HFF-Myc (cell line): Measurements from ENCODE around the gene PLEKHG5.

Experiments used
- DNase-seq: peaks from one replicate; pipeline ENCODE4 v3.0.0-alpha.2; 2011; ENCODE audit warnings: low read depth; ENCODE audit errors: extremely low read depth
- H3K4me3 ChIP-seq: replicated peaks from 2 replicates; pipeline ENCODE4 v1.5.1; 2011; ENCODE audit warnings: low read depth, mild to moderate bottlenecking, control low read depth, low read length
- CTCF ChIP-seq: IDR thresholded peaks from 2 replicates; pipeline ENCODE4 v1.5.1; 2012; ENCODE audit warnings: mild to moderate bottlenecking, low read depth, low read length, control low read depth; ENCODE audit errors: missing control alignments

PLEKHG5 gene

GRCh38 chr1:6507461-6507911 lies 16.0 kb upstream of the PLEKHG5 start:
- H3K4me3 ChIP-seq: no peak overlapping the region
- no peak for TF ChIP-seq CTCF
- DNase-seq: no peak

DNA sequence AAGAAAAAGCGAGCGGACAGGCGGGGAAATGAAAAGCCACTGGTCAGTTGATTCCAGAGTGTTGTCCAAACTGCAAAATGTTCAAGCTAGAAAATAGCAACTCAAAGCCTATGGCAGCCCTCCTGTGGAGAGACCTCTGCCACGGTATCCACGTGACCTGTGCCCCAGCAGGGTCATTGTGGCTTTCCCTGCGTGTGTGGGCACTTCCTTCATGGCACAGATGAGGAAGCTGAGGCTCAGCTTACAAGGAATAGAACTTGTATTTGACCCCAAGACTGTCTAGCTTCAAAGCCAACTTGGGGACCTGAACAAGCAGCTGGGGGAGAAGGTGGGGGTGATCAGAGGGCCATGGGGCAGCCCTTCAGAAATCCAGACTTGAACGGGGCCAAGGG lies 15.6 kb upstream of the PLEKHG5 start:
- no peak overlapping the region for H3K4me3 ChIP-seq
- no peak for TF ChIP-seq CTCF
- no peak for DNase-seq

GRCh38 chr1:6506210-6507036 lies 15.0 kb upstream of the PLEKHG5 start:
- no peak for TF ChIP-seq CTCF
- no peak for DNase-seq
- H3K4me3 ChIP-seq: no peak overlapping the region

GRCh38 chr1:6505367-6506209 lies 14.1 kb upstream of the PLEKHG5 start:
- no peak for TF ChIP-seq CTCF
- no peak overlapping the region for H3K4me3 ChIP-seq
- no peak for DNase-seq

DNA sequence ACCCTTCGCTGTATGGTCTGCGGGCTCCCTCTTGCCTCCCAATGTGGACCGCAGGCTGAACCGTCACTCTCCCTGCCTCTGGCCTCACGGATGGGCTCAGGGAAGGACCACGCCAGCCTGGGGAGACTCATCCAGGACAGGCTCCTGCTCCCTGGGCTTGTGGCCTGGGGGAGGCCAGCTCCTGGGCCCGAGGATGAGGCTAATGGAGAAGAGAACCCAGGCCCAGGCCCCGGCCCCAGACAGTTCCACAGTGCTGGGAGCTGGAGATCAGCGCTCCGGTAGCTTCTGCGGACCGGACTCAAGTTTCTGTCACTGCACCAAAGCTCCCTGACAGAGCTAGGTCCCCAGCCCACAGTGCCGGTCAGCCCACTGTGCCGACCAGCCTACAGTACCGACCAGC lies 13.4 kb upstream of the PLEKHG5 start:
- TF ChIP-seq CTCF: no peak
- H3K4me3 ChIP-seq: no peak overlapping the region
- no peak for DNase-seq

DNA sequence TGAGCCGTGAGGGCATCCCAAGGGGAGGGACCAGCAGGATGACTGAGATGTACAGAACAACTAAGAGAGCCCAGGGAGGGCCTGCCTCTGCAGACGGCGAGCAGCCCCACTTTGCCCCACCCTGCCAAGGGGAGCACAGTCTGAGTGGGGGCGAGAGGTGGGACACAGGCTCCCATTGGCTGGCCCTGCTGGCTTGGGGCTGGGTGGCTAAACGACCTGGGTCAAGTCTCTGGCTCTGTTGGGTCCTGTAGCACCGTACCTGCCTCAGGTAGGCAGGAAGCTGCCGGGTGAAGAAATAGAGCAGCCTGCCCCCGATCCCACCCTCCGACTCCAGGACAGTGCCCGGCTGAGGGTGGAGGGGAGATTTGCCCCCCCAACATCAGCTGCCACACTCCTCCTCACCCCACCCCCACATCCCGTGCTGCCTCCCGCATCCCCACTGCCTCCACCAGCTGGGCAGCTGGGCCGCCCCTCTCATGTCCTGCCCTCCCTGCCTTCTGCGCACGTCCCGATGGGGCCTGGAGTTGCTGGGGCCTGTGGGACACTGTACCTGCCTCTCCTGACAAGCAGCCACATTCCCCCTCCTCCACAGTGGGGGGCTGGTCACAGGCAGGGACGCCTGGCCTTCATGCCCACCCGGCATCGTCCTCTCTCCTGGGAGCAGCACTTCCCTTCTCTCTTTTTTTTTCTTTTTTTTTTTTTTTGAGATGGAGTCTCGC lies 12.6 kb upstream of the PLEKHG5 start:
- H3K4me3 ChIP-seq: no peak overlapping the region
- no peak for DNase-seq
- no peak for TF ChIP-seq CTCF
